ENCODE results near the gene SOS2. TPM values are rescaled to one million over a fixed set of nuclear protein-coding genes. Genes with fewer than 3 reads are reported as not detected.

The SOS2 gene
- total and polyA plus RNA-seq, 2 of the 8 experiments (the other 6 are each of a cell fraction or from before 2014, with no cell fraction given) = 2.8 to 12.7 TPM

GRCh38 chr14:50233166-50233950 lies 2.0 kb upstream of the SOS2 start:
- H3K18ac ChIP-seq (ENCODE audit: extremely low read depth, low read length) = no peak overlapping the region
- FAIRE-seq = no peak
- no peak overlapping the region for H2BK15ac ChIP-seq (ENCODE audit: low read length)

More at GRCh38 chr14:50233166-50233950, 2.0 kb upstream of the SOS2 start:
- no peak for TF ChIP-seq SIRT6 (IDR thresholded peaks at IDR 0.05; ENCODE audit: low read length)
- TF ChIP-seq EGR1 (IDR thresholded peaks at IDR 0.05; ENCODE audit: borderline replicate concordance, low read depth, low read length) = no peak
- no peak for TF ChIP-seq SIX5 (IDR thresholded peaks at IDR 0.05; ENCODE audit: low read depth, low read length)
- TF ChIP-seq YY1 (IDR thresholded peaks at IDR 0.05; ENCODE audit: low read depth, low read length) = no peak
- TF ChIP-seq JUN (IDR thresholded peaks at IDR 0.05; ENCODE audit: low read depth, low read length) = no peak
- TF ChIP-seq RAD21 (IDR thresholded peaks at IDR 0.05 in 1 of 2, conservative IDR thresholded peaks at IDR 0.05 in 1 of 2; ENCODE audit: low read depth in 2 of 2, low read length in 2 of 2) = no peak
- TF ChIP-seq POU5F1 (IDR thresholded peaks at IDR 0.05; ENCODE audit: low read depth, low read length) = no peak
- no peak for TF ChIP-seq GABPA (IDR thresholded peaks at IDR 0.05; ENCODE audit: borderline replicate concordance, insufficient read depth, low read length)
- no peak for TF ChIP-seq CTBP2 (IDR thresholded peaks at IDR 0.05; ENCODE audit: borderline replicate concordance, insufficient read depth, insufficient read length, low read length)
- no peak for TF ChIP-seq EZH2 (IDR thresholded peaks at IDR 0.05; ENCODE audit: low read depth, low read length, severe bottlenecking)
- no peak for TF ChIP-seq ZNF274 (IDR thresholded peaks at IDR 0.05; ENCODE audit: borderline replicate concordance, extremely low read depth, low read length)
- TF ChIP-seq KDM4A (IDR thresholded peaks at IDR 0.05; ENCODE audit: low read depth, low read length, severe bottlenecking) = no peak
- WGBS, 2 experiments (ENCODE audit: extremely low coverage in 1 of 2, insufficient coverage in 1 of 2, insufficient read length in 1 of 2, insufficient replicate concordance in 2 of 2, low coverage in 1 of 2, low lambda C conversion rate in 2 of 2, missing lambda C conversion rate in 1 of 2) = 88% methylated on average over 14 of the region's 14 CpGs; no CpG with 5 or more reads in 1 of the 2 experiments
- no peaks in the 10 kb centered on the region for H3K9me3 ChIP-seq (ENCODE audit: insufficient read depth in 2 of 2, low read depth in 1 of 2, low read length in 1 of 2)
- H3K4me1 ChIP-seq (replicated peaks in 1 of 4; ENCODE audit: control insufficient read depth in 3 of 4, insufficient read depth in 4 of 4, low read length in 3 of 4) = no peaks in the 10 kb centered on the region; a peak in 1 of 7 replicates
- CTCF ChIA-PET (ENCODE audit: partially characterized antibody) = interaction anchor here (0.7 kb wide), 1 partner anchor 59 kb away, joined by 3 read pairs; no protein-coding TSS in a partner anchor
- H3K79me2 ChIP-seq (ENCODE audit: control insufficient read depth in 1 of 2, insufficient read depth in 2 of 2, low read length in 2 of 2) = peaks cover 0 to 21% of the 10 kb centered on the region in 2 experiments; a peak in 3 of 4 replicates
- no peaks in the 10 kb centered on the region for H3K36me3 ChIP-seq (ENCODE audit: control insufficient read depth in 2 of 4, insufficient read depth in 4 of 4, low read length in 3 of 4)
- H3K4ac ChIP-seq (replicated peaks; ENCODE audit: insufficient read length, low read depth, low read length) = no peak overlapping the region
- H3K23ac ChIP-seq (ENCODE audit: insufficient read length) = no peak overlapping the region
- no peak overlapping the region for H4K91ac ChIP-seq (replicated peaks; ENCODE audit: insufficient read length, low read length)
- no peak overlapping the region for H3K9ac ChIP-seq (replicated peaks in 1 of 4; ENCODE audit: extremely low read depth in 1 of 4, low read depth in 3 of 4, low read length in 3 of 4)
- peaks cover 3% of the 10 kb centered on the region; the same call in 1 of the 2 replicates for H3K23me2 ChIP-seq (ENCODE audit: low read depth, low read length)
- H3K79me1 ChIP-seq (ENCODE audit: low read depth, low read length) = no peaks in the 10 kb centered on the region
- H3K56ac ChIP-seq (replicated peaks; ENCODE audit: insufficient read length, low read depth, low read length) = no peak overlapping the region
- H3K4me3 ChIP-seq (ENCODE audit: extremely low read depth in 1 of 4, insufficient read depth in 2 of 4, low read depth in 3 of 4, low read length in 4 of 4) = no peak overlapping the region
- DNase-seq (ENCODE audit: low read depth in 1 of 2, low spot score in 2 of 2) = no peak
- H4K8ac ChIP-seq (ENCODE audit: extremely low read depth, insufficient read depth, low read length) = no peak overlapping the region; the same call in 1 of the 2 replicates
- no peak overlapping the region for H2AFZ ChIP-seq (ENCODE audit: low read length)
- POLR2A ChIA-PET (ENCODE audit: partially characterized antibody) = interaction anchor here (0.7 to 1.9 kb wide), 3 partner anchors 9 to 117 kb away, joined by 3 to 4 read pairs (median 4); partner anchors contain the start of gene VCPKMT
- H2BK120ac ChIP-seq (replicated peaks; ENCODE audit: low read depth, low read length) = no peak overlapping the region
- no peak overlapping the region for H3K14ac ChIP-seq (ENCODE audit: insufficient read length)
- no peak overlapping the region for H2AK5ac ChIP-seq (ENCODE audit: low read depth, low read length)
- H3K27ac ChIP-seq (ENCODE audit: low read depth, low read length) = no peak overlapping the region
- H3K27me3 ChIP-seq (replicated peaks in 1 of 4; ENCODE audit: control insufficient read depth in 3 of 4, extremely low read depth in 1 of 4, insufficient read depth in 3 of 4, low read length in 3 of 4) = peaks cover 0 to 5% (median 0%) of the 10 kb centered on the region in 4 experiments; a peak in 2 of 7 replicates
- no peak overlapping the region for H2BK20ac ChIP-seq (ENCODE audit: low read length)
- H2BK5ac ChIP-seq (ENCODE audit: low read depth, low read length) = no peak overlapping the region
- H4K5ac ChIP-seq (ENCODE audit: insufficient read length, low read depth, low read length) = no peak overlapping the region
- no peak overlapping the region for H2BK12ac ChIP-seq (ENCODE audit: low read depth, low read length)
- no peaks in the 10 kb centered on the region for H4K20me1 ChIP-seq (replicated peaks in 1 of 2; ENCODE audit: control insufficient read depth in 1 of 2, insufficient read depth in 2 of 2, low read length in 2 of 2)
- H3K4me2 ChIP-seq (ENCODE audit: insufficient read depth in 1 of 2, low read depth in 2 of 2, low read length in 2 of 2) = no peak overlapping the region; a peak in 1 of 4 replicates

Measured in H1 (cell line).